CD4-positive, alpha-beta T cell treated with Interleukin-17A for 4 hours (primary cell): Measurements from ENCODE around the gene ATP5MC2.
A peak's percentile ranks its signal among the peaks of the same experiment; 100 is the strongest.
"Not testable (repeated sequence)": the region's sequence is repeated elsewhere in the genome, so short reads cannot be mapped to it uniquely, and the experiment has no call there.

ENCODE experiments used
- DNase-seq: peaks from one replicate; pipeline ENCODE4 v3.0.0-alpha.2; 2020; ENCODE audit warnings: mixed read lengths

ATP5MC2 gene

DNA sequence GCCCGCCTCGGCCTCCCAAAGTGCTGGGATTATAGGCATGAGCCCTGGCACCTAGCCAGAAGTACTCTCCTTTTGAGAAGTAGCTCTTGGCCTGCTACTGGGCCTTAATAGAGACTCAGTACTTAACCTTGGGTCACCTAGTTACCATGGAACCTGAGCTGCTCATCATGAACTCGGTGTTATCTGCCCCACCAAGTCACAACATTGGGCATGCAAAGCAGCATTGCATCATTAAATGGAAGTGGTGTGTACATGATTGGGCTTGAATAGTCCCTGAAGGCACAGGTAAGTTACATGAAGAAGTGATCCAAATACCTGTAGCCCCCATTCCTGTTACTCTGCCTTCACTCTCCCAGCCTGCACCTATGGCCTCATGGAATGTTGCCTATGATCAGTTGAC is 31.8 kb downstream of the ATP5MC2 start:
- no peak for DNase-seq

DNA sequence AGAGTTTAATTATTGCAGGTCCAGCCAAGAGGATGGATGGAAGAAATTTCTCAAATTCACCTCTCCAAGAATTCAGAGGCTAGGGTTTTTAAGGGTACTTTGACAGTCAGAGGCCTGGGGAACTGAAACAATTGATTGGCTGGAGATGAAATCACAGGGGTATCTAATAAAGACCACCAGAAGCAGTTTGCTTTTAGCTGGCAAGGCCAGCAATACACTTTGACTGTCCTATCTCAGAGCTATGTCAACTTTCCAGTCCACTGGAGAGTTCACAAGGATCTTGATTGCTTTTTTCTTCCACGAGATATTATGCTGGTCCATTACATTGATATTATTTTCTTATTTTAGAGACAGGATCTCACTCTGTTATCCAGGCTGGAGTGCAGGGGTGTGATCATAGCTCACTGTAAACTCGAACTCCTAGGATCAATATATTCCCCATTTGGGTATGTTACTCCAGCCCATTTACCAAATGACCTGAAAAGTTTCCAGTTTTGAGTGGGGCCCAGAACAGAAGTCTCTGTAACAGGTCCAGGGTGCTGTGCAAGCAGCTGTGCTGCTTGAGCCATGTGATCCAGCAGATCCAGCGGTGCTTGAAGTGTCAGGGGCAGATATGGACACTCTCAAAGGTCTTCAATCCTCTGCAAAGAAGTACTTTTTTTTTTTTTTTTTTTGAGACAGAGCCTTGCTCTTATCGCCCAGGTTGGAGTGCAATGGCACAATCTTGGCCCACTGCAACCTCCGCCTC is 32.5 kb downstream of the ATP5MC2 start:
- DNase-seq: no peak

- DNase-seq: no peak
Observed at GRCh38 chr12:53638057-53638456, 37.8 kb downstream of the ATP5MC2 start.

DNA sequence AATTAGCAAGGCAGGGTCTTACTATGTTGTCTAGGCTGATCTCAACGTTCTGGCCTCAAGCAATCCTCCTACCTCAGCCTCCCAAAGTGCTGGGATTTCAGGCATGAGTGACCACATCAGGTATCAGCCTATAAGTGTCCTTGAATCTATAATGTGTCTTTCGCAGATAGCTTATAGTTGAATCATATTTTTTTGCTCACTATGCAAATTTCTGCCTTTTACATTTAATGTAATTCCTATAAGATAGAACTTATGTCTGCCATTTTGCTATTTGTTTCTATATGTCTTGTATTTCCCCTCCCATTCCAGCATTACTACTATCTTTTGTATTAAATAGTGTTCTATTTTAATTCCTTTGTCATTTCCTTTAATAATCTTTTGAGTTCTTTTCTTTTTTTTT is 39.2 kb downstream of the ATP5MC2 start:
- DNase-seq: no peak

DNA sequence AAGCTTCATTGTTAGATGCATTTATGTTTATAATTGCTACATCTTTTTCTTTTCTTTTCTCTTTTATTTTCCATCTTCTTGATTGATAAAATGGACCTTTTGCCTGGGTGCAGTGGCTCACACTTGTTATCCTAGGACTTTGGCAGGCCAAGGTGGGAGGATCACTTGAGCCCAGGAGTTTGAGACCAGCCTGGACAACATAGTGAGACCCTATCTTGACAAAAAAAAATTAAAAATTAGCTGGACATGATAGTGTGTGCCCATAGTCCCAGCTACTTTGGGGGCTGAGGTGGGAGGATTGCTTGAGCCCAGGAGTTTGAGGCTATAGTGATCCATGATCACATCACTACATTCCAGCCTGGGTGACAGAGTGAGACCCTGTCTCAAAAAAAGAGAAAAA is 40.2 kb downstream of the ATP5MC2 start:
- not testable (repeated sequence) for DNase-seq

- DNase-seq: no peak
Observed at GRCh38 chr12:53631721-53632120, 44.2 kb downstream of the ATP5MC2 start.

DNA sequence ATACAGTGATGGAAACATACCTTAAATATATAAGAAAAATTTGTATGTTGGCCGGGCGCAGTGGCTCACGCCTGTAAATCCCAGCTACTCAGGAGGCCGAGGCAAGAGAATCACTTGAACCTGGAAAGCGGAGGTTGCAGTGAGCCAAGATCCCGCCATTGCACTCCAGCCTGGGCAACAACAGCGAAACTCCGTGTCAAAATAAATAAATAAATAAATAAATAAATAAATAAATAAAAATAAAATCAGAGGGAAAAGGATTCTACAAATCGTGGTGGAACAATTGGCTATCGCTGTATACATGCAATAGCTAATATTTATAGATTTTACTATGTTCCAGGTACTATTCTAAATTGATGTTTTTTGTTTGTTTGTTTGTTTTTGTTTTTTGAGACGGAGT is 48.0 kb downstream of the ATP5MC2 start:
- DNase-seq: no peak

GRCh38 chr12:53626702-53627169 is 49.1 kb downstream of the ATP5MC2 start:
- DNase-seq: no peak

DNA sequence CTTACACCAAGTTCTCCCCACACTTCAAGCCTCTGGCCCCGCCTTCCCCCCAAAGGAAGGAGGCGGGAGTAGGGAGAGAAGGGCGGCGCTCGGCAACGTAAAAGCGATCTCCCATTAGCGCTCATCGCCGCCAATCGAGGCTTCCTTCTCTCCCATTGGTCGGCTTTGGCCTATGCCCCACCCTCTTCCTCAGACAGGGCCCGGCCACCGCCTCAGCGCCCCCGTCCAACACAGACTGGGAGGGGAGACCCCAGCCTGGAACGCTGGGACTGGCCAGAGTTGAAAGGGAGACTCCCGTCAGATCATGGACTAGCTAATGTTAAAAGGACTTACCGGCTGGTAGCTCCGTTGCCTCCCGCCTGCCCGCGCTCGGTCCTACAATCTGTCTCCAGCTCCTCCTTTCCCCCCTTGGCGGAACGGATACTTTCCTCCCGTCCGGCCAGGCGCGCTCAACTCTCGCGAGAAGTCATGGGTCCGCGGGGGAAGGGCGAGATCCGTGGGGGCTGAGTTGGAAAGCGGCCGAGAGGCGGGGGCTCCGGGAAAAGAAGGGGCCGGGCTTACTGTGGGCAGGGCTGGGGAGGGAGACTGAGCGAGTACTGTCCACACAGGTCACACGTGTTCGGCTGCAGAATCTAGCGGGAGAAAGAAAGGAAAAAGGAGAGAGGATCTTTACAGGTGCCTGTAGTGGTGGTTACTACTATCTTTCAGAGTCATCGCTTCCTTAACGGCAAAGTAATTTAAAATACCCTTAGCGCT is 49.8 kb downstream of the ATP5MC2 start, which contains the start of gene ATF7:
TSS of gene ATF7 (minus strand) at position 437 of the 756 bp plus-strand sequence. CDS start 25,382 bp downstream, outside the sequence.
- peak; percentile 98 for DNase-seq

DNA sequence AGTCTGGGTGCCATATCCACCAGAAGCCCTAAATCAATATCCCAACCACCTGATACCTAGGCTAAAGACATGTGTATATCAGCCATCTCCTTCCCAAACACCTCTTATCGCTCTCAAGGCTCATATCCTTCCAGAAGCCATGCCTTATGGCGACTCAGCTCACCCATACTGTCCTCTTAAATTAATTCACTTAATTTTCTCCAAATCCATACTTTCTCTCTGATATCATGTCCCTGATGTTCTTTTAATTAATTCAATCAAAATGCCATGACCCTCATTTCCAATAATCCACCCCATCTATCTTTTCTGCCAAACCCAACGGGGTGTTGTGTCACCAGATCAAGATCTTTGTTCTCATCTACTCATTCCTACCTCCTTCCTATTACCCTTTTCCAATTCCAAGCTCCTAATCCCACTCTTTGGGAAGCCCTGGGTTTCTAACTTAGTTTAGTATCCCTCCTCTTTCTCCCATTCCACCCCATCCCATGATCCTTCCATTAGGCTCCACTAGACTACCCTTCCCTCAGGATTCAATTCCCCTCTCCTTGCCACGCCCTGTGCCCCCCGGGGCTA is 50.4 kb downstream of the ATP5MC2 start:
- no peak for DNase-seq

GRCh38 chr12:53624956-53625355 is 50.9 kb downstream of the ATP5MC2 start:
- no peak for DNase-seq

- no peak for DNase-seq
Observed at GRCh38 chr12:53624458-53624857, 51.4 kb downstream of the ATP5MC2 start.

DNA sequence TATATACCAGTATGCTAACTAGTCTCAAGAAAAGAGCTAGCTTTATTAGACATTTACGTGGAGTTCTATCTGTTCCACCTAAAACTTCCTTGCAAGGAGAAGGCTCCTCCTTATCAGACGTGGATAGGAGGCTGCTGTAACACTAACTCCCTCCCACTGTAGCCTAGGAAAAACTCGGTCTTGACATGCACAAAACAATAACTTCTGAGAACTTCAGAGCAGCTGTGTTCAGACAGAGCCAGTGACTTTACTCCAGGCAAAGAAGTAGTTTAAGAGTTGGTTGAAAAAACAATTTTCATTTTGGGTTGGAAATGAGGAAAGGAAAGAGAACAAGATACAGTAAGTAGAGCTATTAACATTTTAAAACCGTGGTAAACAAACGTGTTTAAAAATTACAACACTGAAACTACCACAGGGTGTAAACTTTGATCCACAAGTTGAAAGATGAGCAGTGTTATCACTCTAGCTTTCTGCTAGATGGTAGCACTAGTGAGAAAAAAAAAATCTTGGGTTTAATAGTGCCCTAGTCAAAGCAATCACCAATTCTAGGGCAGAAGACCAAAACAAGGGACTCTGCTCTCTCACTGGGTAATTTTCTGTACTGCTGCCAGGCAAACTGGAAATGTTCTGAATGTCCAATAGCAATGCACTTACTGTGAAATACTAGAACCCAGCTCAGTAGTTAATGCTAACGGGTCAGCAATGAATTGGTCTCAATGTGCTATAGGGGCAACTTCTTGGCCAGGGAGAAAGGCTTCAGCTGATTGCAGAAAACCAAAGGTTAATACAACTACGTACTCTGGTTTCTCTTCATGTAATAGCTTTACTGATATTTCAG is 52.1 kb downstream of the ATP5MC2 start:
- DNase-seq: no peak

DNA sequence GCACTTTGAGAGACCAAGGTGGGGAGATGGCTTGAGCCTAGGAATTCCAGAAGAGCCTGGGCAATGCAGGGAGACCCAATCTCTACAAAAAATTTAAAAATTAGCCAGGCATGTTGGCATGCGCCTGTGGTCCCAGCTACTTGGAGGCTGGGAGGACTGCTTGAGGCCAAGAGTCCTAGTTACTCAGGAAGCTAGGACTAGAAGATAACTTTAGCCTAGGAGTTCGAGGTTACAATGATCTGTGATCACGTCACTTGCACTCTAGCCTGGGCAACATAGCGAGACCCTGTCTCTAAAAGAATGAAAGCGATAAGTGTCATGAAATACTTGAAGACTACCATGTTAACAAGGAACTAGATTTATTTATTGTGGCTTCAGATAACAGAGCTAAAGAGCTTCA is 53.2 kb downstream of the ATP5MC2 start:
- no peak for DNase-seq

- no peak for DNase-seq
Observed at GRCh38 chr12:53618275-53618674, 57.6 kb downstream of the ATP5MC2 start.

- DNase-seq: no peak
Observed at GRCh38 chr12:53617700-53618099, 58.2 kb downstream of the ATP5MC2 start.

DNA sequence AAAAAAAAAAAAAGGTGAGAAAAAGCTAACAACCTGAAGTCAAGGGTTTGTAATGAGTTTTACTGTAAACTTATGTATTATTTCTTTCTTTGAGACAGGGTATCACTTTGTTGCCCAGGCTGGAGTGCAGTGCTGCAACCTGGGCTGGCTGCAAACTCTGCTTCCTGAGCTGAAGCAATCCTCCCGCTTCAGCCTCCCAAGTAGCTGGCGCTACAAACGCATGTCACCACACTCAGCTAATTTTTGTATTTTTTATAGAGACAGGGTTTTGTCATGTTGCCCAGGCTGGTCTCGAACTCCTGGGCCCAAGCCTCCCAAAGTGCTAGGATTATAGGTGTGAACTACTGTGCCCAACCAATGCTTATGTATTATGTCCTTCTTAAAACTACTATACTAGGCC is 58.9 kb downstream of the ATP5MC2 start:
- DNase-seq: no peak
